ENCODE results near the gene IFNL2. TPM values are rescaled to one million over a fixed set of nuclear protein-coding genes. Genes with fewer than 3 reads are reported as not detected.

The IFNL2 gene
- total RNA-seq, 1 donor from 2014 or later: not detected

DNA sequence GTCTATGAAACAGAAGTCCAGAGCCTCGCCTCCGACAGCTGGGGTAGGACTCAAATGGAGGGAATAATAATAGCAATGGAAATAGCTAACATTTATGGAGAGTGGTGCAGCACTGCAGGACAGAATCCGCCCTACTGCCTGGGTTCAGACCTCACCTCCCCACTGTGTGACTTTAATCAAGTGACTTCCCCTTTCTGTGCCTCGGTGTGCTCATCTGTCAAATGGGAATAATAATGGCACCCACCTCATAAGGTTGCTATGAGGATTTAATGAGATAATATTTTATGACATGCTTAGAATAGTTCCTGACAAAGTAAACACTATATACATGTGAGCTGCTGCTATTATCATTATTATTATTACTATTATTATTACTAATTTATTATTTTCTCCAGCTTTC is 49.3 kb downstream of the IFNL2 start:
- no peak for DNase-seq (ENCODE audit: low read depth)

DNA sequence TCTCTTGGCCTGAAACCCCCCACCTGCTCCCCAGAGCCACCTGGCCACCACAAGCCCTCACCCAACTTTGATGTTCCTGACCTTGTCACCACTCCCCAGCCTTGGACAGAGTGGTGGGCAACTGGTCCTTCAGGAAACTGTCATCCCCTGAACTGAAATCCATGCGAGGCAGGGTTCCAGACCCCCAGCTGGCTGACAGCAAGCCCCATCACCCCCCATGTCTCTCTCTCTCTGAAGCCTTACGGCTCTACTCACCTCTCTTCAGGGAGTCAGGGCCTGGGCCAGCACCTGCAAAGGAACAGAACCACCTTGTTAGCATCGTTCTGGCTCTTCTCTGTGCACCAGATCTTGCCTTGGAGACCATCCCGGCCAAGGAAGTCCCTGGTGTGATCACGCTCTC is 49.9 kb downstream of the IFNL2 start:
- DNase-seq (ENCODE audit: low read depth): no peak

DNA sequence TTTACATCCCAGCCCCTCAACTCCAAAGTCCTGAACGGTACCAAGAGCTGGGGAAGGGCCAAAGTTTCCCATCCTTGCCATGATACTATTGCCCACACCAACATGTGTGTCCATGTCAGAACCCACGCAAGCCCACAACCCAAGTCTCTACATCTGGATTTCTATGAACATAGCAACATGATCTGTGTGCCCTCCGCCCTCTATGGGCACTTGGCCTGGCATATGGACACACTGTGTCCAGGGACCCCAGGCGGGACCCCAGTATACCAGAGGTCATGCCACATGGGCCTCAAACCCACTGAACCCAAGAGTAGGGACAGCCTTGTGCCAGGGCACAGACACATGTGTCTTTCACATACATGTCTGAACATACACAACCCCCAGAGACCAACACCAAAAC is 50.5 kb downstream of the IFNL2 start:
- DNase-seq (ENCODE audit: low read depth): no peak

- DNase-seq (ENCODE audit: low read depth): no peak
Measured at GRCh38 chr19:39319098-39319891, 51.1 kb downstream of the IFNL2 start.

Other genes with a start within 250 kb of the IFNL2 start
- gene FBXO27, start 235.8 kb upstream of the IFNL2 start, total RNA-seq: 5.8 and 5.9 TPM in 2 replicates
- gene ACP7, start 184.0 kb upstream of the IFNL2 start, total RNA-seq: not detected in 2 replicates
- gene PAK4, start 142.6 kb upstream of the IFNL2 start, total RNA-seq: 5.0 and 17.7 TPM in 2 replicates
- gene NCCRP1, start 71.4 kb upstream of the IFNL2 start, total RNA-seq: 0.20 and 4.3 TPM in 2 replicates
- gene SYCN, start 64.1 kb upstream of the IFNL2 start, total RNA-seq: not detected in 2 replicates
- gene IFNL3, start 23.4 kb upstream of the IFNL2 start, total RNA-seq: not detected in 2 replicates
- not detected in 2 replicates for gene IFNL4, start 19.5 kb upstream of the IFNL2 start, total RNA-seq
- gene IFNL1, start 28.0 kb downstream of the IFNL2 start, total RNA-seq: not detected in 2 replicates
- gene LRFN1, start 52.5 kb downstream of the IFNL2 start, total RNA-seq: 0.15 TPM in 1 of 2 replicates, not detected in the other
- gene GMFG, start 67.6 kb downstream of the IFNL2 start, total RNA-seq: not detected in 2 replicates
- 20.1 and 100 TPM in 2 replicates for gene SAMD4B, start 74.0 kb downstream of the IFNL2 start, total RNA-seq
- gene PAF1, start 122.7 kb downstream of the IFNL2 start, total RNA-seq: 23.1 and 40.9 TPM in 2 replicates
- gene MED29, start 123.0 kb downstream of the IFNL2 start, total RNA-seq: 19.3 and 29.7 TPM in 2 replicates
- gene ZFP36, start 138.5 kb downstream of the IFNL2 start, total RNA-seq: 0.35 and 2.8 TPM in 2 replicates
- 6.1 and 12.9 TPM in 2 replicates for gene PLEKHG2, start 144.3 kb downstream of the IFNL2 start, total RNA-seq
- gene RPS16, start 167.6 kb downstream of the IFNL2 start, total RNA-seq: 34.7 and 44.3 TPM in 2 replicates
- 55.4 and 114 TPM in 2 replicates for gene SUPT5H, start 177.2 kb downstream of the IFNL2 start, total RNA-seq
- 43.6 and 71.4 TPM in 2 replicates for gene TIMM50, start 212.4 kb downstream of the IFNL2 start, total RNA-seq
- 0.05 TPM in 1 of 2 replicates, not detected in the other for gene DLL3, start 230.6 kb downstream of the IFNL2 start, total RNA-seq
- gene SELENOV, start 246.7 kb downstream of the IFNL2 start, total RNA-seq: not detected in 2 replicates

Data from renal cortical epithelial cell (primary cell).